Muscle layer of colon (tissue), 2 donors: ENCODE measurements around the gene COPB1.

Experiments
- H3K27ac ChIP-seq: one replicate; pipeline ENCODE4 v1.7.0; 2013; ENCODE audit warnings: low read depth, mild to moderate bottlenecking, low read length, moderate library complexity
- H3K27me3 ChIP-seq, 2 donors: one replicate each; pipeline ENCODE4 v1.7.0; 2013; ENCODE audit warnings: low read length in 2 of 2, mild to moderate bottlenecking in 2 of 2; ENCODE audit not compliant: insufficient read depth in 2 of 2, control insufficient read depth in 1 of 2
- H3K36me3 ChIP-seq: one replicate; pipeline ENCODE4 v1.7.0; 2013; ENCODE audit warnings: mild to moderate bottlenecking, low read length; ENCODE audit not compliant: insufficient read depth
- H3K4me1 ChIP-seq: one replicate; pipeline ENCODE4 v1.7.0; 2013; ENCODE audit warnings: mild to moderate bottlenecking, low read length; ENCODE audit not compliant: insufficient read depth
- H3K4me3 ChIP-seq, 2 donors: one replicate each; pipeline ENCODE4 v1.7.0; 2013; ENCODE audit warnings: low read length in 2 of 2, low read depth in 1 of 2, mild to moderate bottlenecking in 1 of 2, moderate library complexity in 1 of 2
- H3K9ac ChIP-seq: one replicate; pipeline ENCODE4 v1.7.0; 2013; ENCODE audit warnings: low read length
- H3K9me3 ChIP-seq: one replicate; pipeline ENCODE4 v1.7.0; 2013; ENCODE audit warnings: mild to moderate bottlenecking, low read length
- donor health status: abdominal sarcoma.
- donor health status: Adenocarcinoma of cecum.

Gene COPB1

GRCh38 chr11:14449302-14449714 lies 50.3 kb downstream of the COPB1 start:
- H3K4me1 ChIP-seq: no peaks in the 10 kb centered on the region
- H3K9me3 ChIP-seq: no peaks in the 10 kb centered on the region
- H3K9ac ChIP-seq: no peak overlapping the region
- no peak overlapping the region for H3K4me3 ChIP-seq
- H3K27me3 ChIP-seq: no peaks in the 10 kb centered on the region
- no peak overlapping the region for H3K27ac ChIP-seq
- H3K36me3 ChIP-seq: peaks cover 3% of the 10 kb centered on the region

GRCh38 chr11:14448240-14448639 lies 51.4 kb downstream of the COPB1 start:
- no peaks in the 10 kb centered on the region for H3K27me3 ChIP-seq
- no peaks in the 10 kb centered on the region for H3K4me1 ChIP-seq
- peaks cover 3% of the 10 kb centered on the region for H3K36me3 ChIP-seq
- H3K9me3 ChIP-seq: no peaks in the 10 kb centered on the region
- H3K4me3 ChIP-seq: no peak overlapping the region
- no peak overlapping the region for H3K27ac ChIP-seq
- no peak overlapping the region for H3K9ac ChIP-seq

- no peak overlapping the region for H3K4me3 ChIP-seq
- H3K9me3 ChIP-seq: no peaks in the 10 kb centered on the region
- no peaks in the 10 kb centered on the region for H3K27me3 ChIP-seq
- no peak overlapping the region for H3K9ac ChIP-seq
- H3K36me3 ChIP-seq: no peaks in the 10 kb centered on the region
- no peak overlapping the region for H3K27ac ChIP-seq
- no peaks in the 10 kb centered on the region for H3K4me1 ChIP-seq
Measured at GRCh38 chr11:14446701-14447169, 52.9 kb downstream of the COPB1 start.

- Histone ChIP-seq H3K4me1 (no peaks in the 10 kb centered on the region), H3K9ac (no peak overlapping the region), H3K27ac (no peak overlapping the region), H3K9me3 (no peaks in the 10 kb centered on the region), H3K4me3 (no peak overlapping the region), H3K36me3 (no peaks in the 10 kb centered on the region), H3K27me3 (no peaks in the 10 kb centered on the region)
Measured at GRCh38 chr11:14445542-14446530, 53.8 kb downstream of the COPB1 start.

- H3K4me3 ChIP-seq: no peak overlapping the region
- H3K36me3 ChIP-seq: no peaks in the 10 kb centered on the region
- no peak overlapping the region for H3K27ac ChIP-seq
- no peak overlapping the region for H3K9ac ChIP-seq
- H3K9me3 ChIP-seq: no peaks in the 10 kb centered on the region
- no peaks in the 10 kb centered on the region for H3K4me1 ChIP-seq
- no peaks in the 10 kb centered on the region for H3K27me3 ChIP-seq
Measured at GRCh38 chr11:14444441-14445189, 55.0 kb downstream of the COPB1 start.

- Histone ChIP-seq H3K9me3 (no peaks in the 10 kb centered on the region), H3K27me3 (no peaks in the 10 kb centered on the region), H3K9ac (no peak overlapping the region), H3K27ac (no peak overlapping the region), H3K36me3 (no peaks in the 10 kb centered on the region), H3K4me1 (no peaks in the 10 kb centered on the region), H3K4me3 (no peak overlapping the region)
Measured at GRCh38 chr11:14443638-14444037, 56.0 kb downstream of the COPB1 start.

- no peaks in the 10 kb centered on the region for H3K4me1 ChIP-seq
- no peaks in the 10 kb centered on the region for H3K27me3 ChIP-seq
- no peak overlapping the region for H3K9ac ChIP-seq
- H3K27ac ChIP-seq: no peak overlapping the region
- no peak overlapping the region for H3K4me3 ChIP-seq
- no peaks in the 10 kb centered on the region for H3K9me3 ChIP-seq
- no peaks in the 10 kb centered on the region for H3K36me3 ChIP-seq
Measured at GRCh38 chr11:14435717-14436512, 63.7 kb downstream of the COPB1 start.

GRCh38 chr11:14425621-14426020 lies 74.0 kb downstream of the COPB1 start:
- H3K4me1 ChIP-seq: peaks cover 25% of the 10 kb centered on the region
- no peak overlapping the region for H3K4me3 ChIP-seq
- no peaks in the 10 kb centered on the region for H3K27me3 ChIP-seq
- no peak overlapping the region for H3K27ac ChIP-seq
- H3K9ac ChIP-seq: no peak overlapping the region
- H3K36me3 ChIP-seq: no peaks in the 10 kb centered on the region
- no peaks in the 10 kb centered on the region for H3K9me3 ChIP-seq

GRCh38 chr11:14424096-14424495 lies 75.5 kb downstream of the COPB1 start:
- H3K36me3 ChIP-seq: no peaks in the 10 kb centered on the region
- H3K4me3 ChIP-seq: no peak overlapping the region
- no peaks in the 10 kb centered on the region for H3K9me3 ChIP-seq
- no peak overlapping the region for H3K9ac ChIP-seq
- peaks cover 25% of the 10 kb centered on the region for H3K4me1 ChIP-seq
- no peaks in the 10 kb centered on the region for H3K27me3 ChIP-seq
- H3K27ac ChIP-seq: no peak overlapping the region

- no peaks in the 10 kb centered on the region for H3K9me3 ChIP-seq
- H3K27me3 ChIP-seq: no peaks in the 10 kb centered on the region
- no peaks in the 10 kb centered on the region for H3K36me3 ChIP-seq
- H3K27ac ChIP-seq: no peak overlapping the region
- H3K4me1 ChIP-seq: peaks cover 25% of the 10 kb centered on the region
- no peak overlapping the region for H3K4me3 ChIP-seq
- H3K9ac ChIP-seq: no peak overlapping the region
Measured at GRCh38 chr11:14423633-14424032, 76.0 kb downstream of the COPB1 start.

GRCh38 chr11:14422814-14423182 lies 76.8 kb downstream of the COPB1 start:
- Histone ChIP-seq H3K27ac (no peak overlapping the region), H3K9ac (no peak overlapping the region), H3K27me3 (no peaks in the 10 kb centered on the region), H3K9me3 (no peaks in the 10 kb centered on the region), H3K4me1 (peaks cover 25% of the 10 kb centered on the region), H3K36me3 (no peaks in the 10 kb centered on the region), H3K4me3 (peak overlapping the region in 1 of 2 donors; percentile 37)
